OCI-LY3 (cell line): ENCODE data around the gene TUBGCP6.
"Not testable (repeated sequence)": the region's sequence is repeated elsewhere in the genome, so short reads cannot be mapped to it uniquely, and the experiment has no call there.

Experiments used
- H2AFZ ChIP-seq: fragments of 200-600, 300-600 bp; shearing (Covaris generic); 2 replicates; pipeline ENCODE4 v1.6.0; 2014; ENCODE audit warnings: antibody characterized with exemption, low read depth, low read length
- H3K27ac ChIP-seq: fragments of 200-600, 300-600 bp; sonication (generic); 2 replicates; pipeline ENCODE4 v1.5.1; 2014; ENCODE audit warnings: mild to moderate bottlenecking, low read length, moderate library complexity, mixed read lengths
- H3K27me3 ChIP-seq: fragments of 200-600, 300-600 bp; sonication (generic); 2 replicates; pipeline ENCODE4 v1.6.1; 2014; ENCODE audit warnings: low read depth, low read length, mixed read lengths
- H3K36me3 ChIP-seq: fragments of 200-600, 300-600 bp; sonication (generic); replicated peaks from 2 replicates; pipeline ENCODE3; 2014; ENCODE audit warnings: low read depth, low read length, mixed read lengths
- H3K4me1 ChIP-seq: fragments of 300-600, 200-600 bp; sonication (generic); 2 replicates; pipeline ENCODE4 v1.6.1; 2014; ENCODE audit warnings: low read length, mixed read lengths
- H3K4me2 ChIP-seq: fragments of 200-600, 300-600 bp; sonication (generic); 2 replicates; pipeline ENCODE4 v1.6.1; 2014; ENCODE audit warnings: low read length, mixed read lengths
- H3K4me3 ChIP-seq: fragments of 300-600, 200-600 bp; sonication (generic); 2 replicates; pipeline ENCODE4 v1.5.1; 2014; ENCODE audit warnings: antibody characterized with exemption, mild to moderate bottlenecking, low read length, moderate library complexity
- H3K79me2 ChIP-seq: fragments of 300-600, 200-600 bp; shearing (Covaris generic); 2 replicates; pipeline ENCODE4 v1.6.1; 2014; ENCODE audit warnings: mild to moderate bottlenecking, low read length, mixed read lengths
- H3K9ac ChIP-seq: fragments of 300-600, 200-600 bp; shearing (Covaris generic); 2 replicates; pipeline ENCODE4 v1.6.0; 2014; ENCODE audit warnings: mild to moderate bottlenecking, low read length, moderate library complexity
- H3K9me3 ChIP-seq: fragments of 200-600, 300-600 bp; shearing (Covaris generic); 2 replicates; pipeline ENCODE4 v1.6.1; 2014; ENCODE audit warnings: low read length, mixed read lengths; ENCODE audit not compliant: insufficient read depth
- H4K20me1 ChIP-seq: fragments of 200-600, 300-600 bp; sonication (generic); 2 replicates; pipeline ENCODE4 v1.6.1; 2016; ENCODE audit warnings: low read length, mixed read lengths; ENCODE audit not compliant: insufficient read depth
- EZH2phosphoT487 ChIP-seq: fragments of 200-600 bp; shearing (Covaris generic); IDR thresholded peaks from 2 replicates; pipeline ENCODE4 v1.6.1; 2018; ENCODE audit warnings: antibody characterized with exemption, mixed run types, low read depth
- TF ChIP-seq, protein P1 (sequence below): fragments of 200-600, 300-600 bp; sonication (generic); IDR thresholded peaks from 2 replicates; pipeline ENCODE4 v1.5.1; 2014; ENCODE audit warnings: antibody characterized with exemption, low read length, low read depth

The TUBGCP6 gene

GRCh38 chr22:50206599-50206998 is 38.2 kb downstream of the TUBGCP6 start:
- H3K4me3 ChIP-seq: no peak overlapping the region
- H3K36me3 ChIP-seq: peaks cover 10% of the 10 kb centered on the region
- TF ChIP-seq, protein P1, sequence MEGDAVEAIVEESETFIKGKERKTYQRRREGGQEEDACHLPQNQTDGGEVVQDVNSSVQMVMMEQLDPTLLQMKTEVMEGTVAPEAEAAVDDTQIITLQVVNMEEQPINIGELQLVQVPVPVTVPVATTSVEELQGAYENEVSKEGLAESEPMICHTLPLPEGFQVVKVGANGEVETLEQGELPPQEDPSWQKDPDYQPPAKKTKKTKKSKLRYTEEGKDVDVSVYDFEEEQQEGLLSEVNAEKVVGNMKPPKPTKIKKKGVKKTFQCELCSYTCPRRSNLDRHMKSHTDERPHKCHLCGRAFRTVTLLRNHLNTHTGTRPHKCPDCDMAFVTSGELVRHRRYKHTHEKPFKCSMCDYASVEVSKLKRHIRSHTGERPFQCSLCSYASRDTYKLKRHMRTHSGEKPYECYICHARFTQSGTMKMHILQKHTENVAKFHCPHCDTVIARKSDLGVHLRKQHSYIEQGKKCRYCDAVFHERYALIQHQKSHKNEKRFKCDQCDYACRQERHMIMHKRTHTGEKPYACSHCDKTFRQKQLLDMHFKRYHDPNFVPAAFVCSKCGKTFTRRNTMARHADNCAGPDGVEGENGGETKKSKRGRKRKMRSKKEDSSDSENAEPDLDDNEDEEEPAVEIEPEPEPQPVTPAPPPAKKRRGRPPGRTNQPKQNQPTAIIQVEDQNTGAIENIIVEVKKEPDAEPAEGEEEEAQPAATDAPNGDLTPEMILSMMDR: peak; percentile 44
- TF ChIP-seq EZH2phosphoT487: no peak
- H2AFZ ChIP-seq: no peak overlapping the region
- H3K4me1 ChIP-seq: peaks cover 12% of the 10 kb centered on the region; the same call in 1 of the 2 replicates
- no peak overlapping the region for H3K27ac ChIP-seq
- H4K20me1 ChIP-seq: peaks cover 10% of the 10 kb centered on the region; the same call in 1 of the 2 replicates
- no peaks in the 10 kb centered on the region for H3K9me3 ChIP-seq
- no peak overlapping the region for H3K9ac ChIP-seq
- H3K4me2 ChIP-seq: no peak overlapping the region
- H3K27me3 ChIP-seq: no peaks in the 10 kb centered on the region
- peaks cover 18% of the 10 kb centered on the region for H3K79me2 ChIP-seq

DNA sequence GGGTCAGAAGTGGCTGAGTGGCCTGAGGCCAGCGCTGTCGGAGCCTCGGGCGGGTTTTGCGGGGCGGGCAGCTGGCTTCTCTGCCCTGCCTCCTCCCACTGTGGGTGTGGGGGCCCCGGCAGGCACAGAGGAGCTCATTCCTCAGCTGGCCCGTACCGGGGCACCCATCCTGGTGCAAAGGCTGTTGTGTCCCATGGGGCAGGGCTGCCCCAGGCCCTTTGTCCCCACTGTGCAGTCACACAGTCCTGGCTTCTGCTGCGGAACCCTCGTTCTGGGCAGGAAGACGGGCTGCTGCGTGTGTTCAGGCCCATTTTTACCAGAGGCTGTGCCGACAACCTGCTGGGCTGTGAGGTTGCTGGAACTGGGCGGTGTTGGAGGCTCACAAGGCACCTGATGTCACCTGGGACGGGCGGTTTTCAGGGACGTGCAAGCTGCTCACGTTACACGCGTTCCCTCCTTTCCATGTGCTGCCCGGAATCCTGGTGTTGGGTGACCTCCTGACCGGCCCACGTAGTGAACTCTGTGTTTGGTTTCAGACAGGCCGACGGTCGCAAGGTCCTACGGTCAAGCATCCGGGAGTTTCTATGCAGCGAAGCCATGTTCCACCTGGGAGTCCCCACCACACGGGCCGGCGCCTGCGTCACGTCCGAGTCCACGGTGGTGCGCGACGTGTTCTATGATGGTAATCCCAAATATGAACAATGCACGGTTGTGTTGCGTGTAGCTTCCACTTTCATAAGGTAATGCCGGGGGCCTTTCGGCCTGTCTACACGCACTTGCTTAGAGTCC is 38.8 kb downstream of the TUBGCP6 start:
- Histone ChIP-seq H3K4me1 (peaks cover 12% of the 10 kb centered on the region; the same call in 1 of the 2 replicates), H3K9me3 (no peaks in the 10 kb centered on the region), H3K4me2 (no peak overlapping the region), H4K20me1 (peaks cover 10% of the 10 kb centered on the region; the same call in 1 of the 2 replicates), H3K4me3 (no peak overlapping the region), H3K9ac (no peak overlapping the region), H3K27me3 (no peaks in the 10 kb centered on the region), H3K36me3 (peaks cover 10% of the 10 kb centered on the region), H2AFZ (no peak overlapping the region), H3K79me2 (peaks cover 23% of the 10 kb centered on the region), H3K27ac (no peak overlapping the region)
- TF ChIP-seq, protein P1: no peak
- no peak for TF ChIP-seq EZH2phosphoT487

- H3K4me3 ChIP-seq, H2AFZ ChIP-seq, H3K27me3 ChIP-seq, H3K9me3 ChIP-seq, H3K9ac ChIP-seq, H3K4me2 ChIP-seq, H4K20me1 ChIP-seq, H3K36me3 ChIP-seq, H3K27ac ChIP-seq: not testable (repeated sequence)
- Histone ChIP-seq H3K79me2 (peaks cover 23% of the 10 kb centered on the region), H3K4me1 (peaks cover 12% of the 10 kb centered on the region; the same call in 1 of the 2 replicates)
These were observed 39.8 kb downstream of the TUBGCP6 start for GRCh38 chr22:50204998-50205397.

- no peak overlapping the region for H2AFZ ChIP-seq
- H3K4me1 ChIP-seq: peaks cover 12% of the 10 kb centered on the region; the same call in 1 of the 2 replicates
- H4K20me1 ChIP-seq: peaks cover 10% of the 10 kb centered on the region; the same call in 1 of the 2 replicates
- H3K4me2 ChIP-seq: no peak overlapping the region
- H3K4me3 ChIP-seq: no peak overlapping the region
- no peaks in the 10 kb centered on the region for H3K27me3 ChIP-seq
- no peaks in the 10 kb centered on the region for H3K9me3 ChIP-seq
- peaks cover 23% of the 10 kb centered on the region for H3K79me2 ChIP-seq
- TF ChIP-seq EZH2phosphoT487: no peak
- TF ChIP-seq, protein P1: no peak
- H3K27ac ChIP-seq: no peak overlapping the region
- no peak overlapping the region for H3K9ac ChIP-seq
- H3K36me3 ChIP-seq: peaks cover 7% of the 10 kb centered on the region
These were observed 40.3 kb downstream of the TUBGCP6 start for GRCh38 chr22:50204571-50204970.
